ENCODE data around the gene AMPH. TPM values are rescaled to one million over a fixed set of nuclear protein-coding genes. Genes with fewer than 3 reads are reported as not detected.
"Not testable (repeated sequence)": the region's sequence is repeated elsewhere in the genome, so short reads cannot be mapped to it uniquely, and the experiment has no call there.

The AMPH gene
- polyA plus RNA-seq, 1 donor (not counting 4 experiments of a cell fraction or from before 2014, with no cell fraction given) = not detected

DNA sequence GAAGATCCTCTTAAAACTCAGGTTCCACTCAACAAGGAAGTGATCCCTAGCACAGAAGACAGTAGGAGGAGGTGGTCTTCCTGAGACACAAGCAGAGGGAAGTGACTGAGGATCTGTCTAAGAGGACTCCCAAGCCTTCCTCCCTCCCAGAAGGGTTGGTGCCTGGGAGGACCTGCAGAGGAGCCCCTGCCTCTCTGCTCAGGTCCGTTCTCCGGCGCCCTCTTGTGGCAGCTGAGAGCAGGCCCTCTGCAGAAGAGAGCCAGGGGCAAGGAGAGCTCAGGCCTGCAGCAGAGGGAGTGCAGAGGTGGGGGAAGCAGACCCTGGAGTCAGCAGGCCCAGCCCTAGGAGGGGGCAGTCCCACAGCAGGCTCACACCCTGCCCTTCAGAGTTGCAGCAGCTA is 267.8 kb downstream of the AMPH start:
- DNase-seq (ENCODE audit: low read depth, low spot score); H3K36me3 ChIP-seq (ENCODE audit: control insufficient read depth in 2 of 2, extremely low read depth in 1 of 2, insufficient read depth in 2 of 2, low read length in 2 of 2); H3K9ac ChIP-seq (ENCODE audit: control insufficient read depth, extremely low read depth, insufficient read depth, low read length); H2AFZ ChIP-seq (ENCODE audit: control insufficient read depth, low read length); H3K9me1 ChIP-seq (ENCODE audit: control insufficient read depth, extremely low read depth, insufficient read depth, low read length); H3K9me3 ChIP-seq (ENCODE audit: control insufficient read depth, low read depth, low read length); H3K79me2 ChIP-seq (ENCODE audit: control insufficient read depth, insufficient read depth, low read length); H3K4me3 ChIP-seq (ENCODE audit: control insufficient read depth in 2 of 3, extremely low read depth in 1 of 3, insufficient read depth in 2 of 3, low read depth in 1 of 3, low read length in 3 of 3); FAIRE-seq; H3K27ac ChIP-seq (ENCODE audit: control insufficient read depth, insufficient read depth, low read length); H3K4me1 ChIP-seq (ENCODE audit: control insufficient read depth, extremely low read depth, insufficient read depth, low read length); H3K4me2 ChIP-seq (ENCODE audit: control insufficient read depth, extremely low read depth, insufficient read depth, low read depth, low read length); H4K20me1 ChIP-seq (ENCODE audit: control insufficient read depth, extremely low read depth, insufficient read depth, low read length); H3K27me3 ChIP-seq (ENCODE audit: control insufficient read depth, extremely low read depth, insufficient read depth, low read length); dilution Hi-C loops (cut with MboI; ENCODE audit: extremely low pct_ligation_motif_present, low sequenced_read_pairs): not testable (repeated sequence)
- TF ChIP-seq CTCF (optimal IDR thresholded peaks at IDR 0.05 in 1 of 3, IDR thresholded peaks at IDR 0.05 in 1 of 3, conservative IDR thresholded peaks at IDR 0.05 in 1 of 3; ENCODE audit: extremely low read depth in 1 of 3, insufficient read depth in 2 of 3, low read length in 3 of 3) = peak; percentile 26 to 75 (median 29)

- H3K4me2 ChIP-seq (ENCODE audit: control insufficient read depth, extremely low read depth, insufficient read depth, low read depth, low read length); H3K4me1 ChIP-seq (ENCODE audit: control insufficient read depth, extremely low read depth, insufficient read depth, low read length); FAIRE-seq; dilution Hi-C loops (cut with MboI; ENCODE audit: extremely low pct_ligation_motif_present, low sequenced_read_pairs); H2AFZ ChIP-seq (ENCODE audit: control insufficient read depth, low read length); H3K9me1 ChIP-seq (ENCODE audit: control insufficient read depth, extremely low read depth, insufficient read depth, low read length); H3K36me3 ChIP-seq (ENCODE audit: control insufficient read depth in 2 of 2, extremely low read depth in 1 of 2, insufficient read depth in 2 of 2, low read length in 2 of 2); H3K9ac ChIP-seq (ENCODE audit: control insufficient read depth, extremely low read depth, insufficient read depth, low read length); H3K27me3 ChIP-seq (ENCODE audit: control insufficient read depth, extremely low read depth, insufficient read depth, low read length); H3K9me3 ChIP-seq (ENCODE audit: control insufficient read depth, low read depth, low read length); H3K4me3 ChIP-seq (ENCODE audit: control insufficient read depth in 2 of 3, extremely low read depth in 1 of 3, insufficient read depth in 2 of 3, low read depth in 1 of 3, low read length in 3 of 3); H3K79me2 ChIP-seq (ENCODE audit: control insufficient read depth, insufficient read depth, low read length); H3K27ac ChIP-seq (ENCODE audit: control insufficient read depth, insufficient read depth, low read length); DNase-seq (ENCODE audit: low read depth, low spot score); H4K20me1 ChIP-seq (ENCODE audit: control insufficient read depth, extremely low read depth, insufficient read depth, low read length): not testable (repeated sequence)
Observed at GRCh38 chr7:38362611-38363237, 268.4 kb downstream of the AMPH start.

- FAIRE-seq (no peak), DNase-seq (ENCODE audit: low read depth, low spot score) (no peak)
- Histone ChIP-seq H3K4me3 (ENCODE audit: control insufficient read depth in 2 of 3, extremely low read depth in 1 of 3, insufficient read depth in 2 of 3, low read depth in 1 of 3, low read length in 3 of 3) (no peak overlapping the region), H3K79me2 (ENCODE audit: control insufficient read depth, insufficient read depth, low read length) (no peaks in the 10 kb centered on the region), H3K9me1 (ENCODE audit: control insufficient read depth, extremely low read depth, insufficient read depth, low read length) (no peaks in the 10 kb centered on the region), H3K27me3 (ENCODE audit: control insufficient read depth, extremely low read depth, insufficient read depth, low read length) (no peaks in the 10 kb centered on the region), H2AFZ (ENCODE audit: control insufficient read depth, low read length) (no peak overlapping the region), H4K20me1 (ENCODE audit: control insufficient read depth, extremely low read depth, insufficient read depth, low read length) (no peaks in the 10 kb centered on the region), H3K9ac (ENCODE audit: control insufficient read depth, extremely low read depth, insufficient read depth, low read length) (no peak overlapping the region), H3K27ac (ENCODE audit: control insufficient read depth, insufficient read depth, low read length) (no peak overlapping the region), H3K4me2 (ENCODE audit: control insufficient read depth, extremely low read depth, insufficient read depth, low read depth, low read length) (no peak overlapping the region), H3K4me1 (ENCODE audit: control insufficient read depth, extremely low read depth, insufficient read depth, low read length) (no peaks in the 10 kb centered on the region), H3K9me3 (ENCODE audit: control insufficient read depth, low read depth, low read length) (no peaks in the 10 kb centered on the region), H3K36me3 (ENCODE audit: control insufficient read depth in 2 of 2, extremely low read depth in 1 of 2, insufficient read depth in 2 of 2, low read length in 2 of 2) (no peaks in the 10 kb centered on the region)
- dilution Hi-C loops (cut with MboI; ENCODE audit: extremely low pct_ligation_motif_present, low sequenced_read_pairs) = no loop called here
- no peak for TF ChIP-seq CTCF (optimal IDR thresholded peaks at IDR 0.05 in 1 of 3, IDR thresholded peaks at IDR 0.05 in 1 of 3, conservative IDR thresholded peaks at IDR 0.05 in 1 of 3; ENCODE audit: extremely low read depth in 1 of 3, insufficient read depth in 2 of 3, low read length in 3 of 3)
- TF ChIP-seq EZH2 (IDR thresholded peaks at IDR 0.05; ENCODE audit: low read length) = no peak
Observed at GRCh38 chr7:38360776-38361175, 270.4 kb downstream of the AMPH start.
